ENCODE data around the gene SLC22A23. TPM values are rescaled to one million over a fixed set of nuclear protein-coding genes. Genes with fewer than 3 reads are reported as not detected.

The SLC22A23 gene
- polyA plus RNA-seq, 1 donor from 2014 or later: 0.35 TPM

GRCh38 chr6:3351105-3351676 is 105.7 kb downstream of the SLC22A23 start:
- peak overlapping the region in 2 of 3 donors; percentile 22 to 44 for H3K27ac Mint-ChIP-seq
- peaks cover 25 to 29% (median 25%) of the 10 kb centered on the region in 3 donors for H3K4me1 Mint-ChIP-seq
- no peaks in the 10 kb centered on the region for H3K36me3 Mint-ChIP-seq
- no peak overlapping the region for H3K4me3 Mint-ChIP-seq
- no peaks in the 10 kb centered on the region for H3K9me3 Mint-ChIP-seq
- peaks cover 21% of the 10 kb centered on the region for H3K27me3 Mint-ChIP-seq

- Mint-ChIP-seq H3K27me3 (peaks cover 21% of the 10 kb centered on the region), H3K27ac (no peak overlapping the region), H3K4me3 (no peak overlapping the region), H3K36me3 (no peaks in the 10 kb centered on the region), H3K4me1 (peaks cover 16 to 30% (median 19%) of the 10 kb centered on the region in 3 donors), H3K9me3 (no peaks in the 10 kb centered on the region)
Measured at GRCh38 chr6:3350252-3350796, 106.5 kb downstream of the SLC22A23 start.

GRCh38 chr6:3349388-3350251 is 107.2 kb downstream of the SLC22A23 start:
- H3K9me3 Mint-ChIP-seq: no peaks in the 10 kb centered on the region
- no peak overlapping the region for H3K4me3 Mint-ChIP-seq
- H3K27ac Mint-ChIP-seq: no peak overlapping the region
- no peaks in the 10 kb centered on the region for H3K36me3 Mint-ChIP-seq
- peaks cover 21% of the 10 kb centered on the region for H3K27me3 Mint-ChIP-seq
- H3K4me1 Mint-ChIP-seq: peaks cover 10 to 32% (median 17%) of the 10 kb centered on the region in 3 donors

GRCh38 chr6:3348821-3349220 is 108.0 kb downstream of the SLC22A23 start:
- Mint-ChIP-seq H3K9me3 (no peaks in the 10 kb centered on the region), H3K4me1 (peaks cover 12 to 30% (median 14%) of the 10 kb centered on the region in 3 donors), H3K27ac (no peak overlapping the region), H3K27me3 (peaks cover 18% of the 10 kb centered on the region), H3K36me3 (no peaks in the 10 kb centered on the region), H3K4me3 (no peak overlapping the region)

- H3K27ac Mint-ChIP-seq: no peak overlapping the region
- H3K9me3 Mint-ChIP-seq: no peaks in the 10 kb centered on the region
- peaks cover 5 to 21% (median 6%) of the 10 kb centered on the region in 3 donors for H3K4me1 Mint-ChIP-seq
- H3K27me3 Mint-ChIP-seq: peaks cover 18% of the 10 kb centered on the region
- no peaks in the 10 kb centered on the region for H3K36me3 Mint-ChIP-seq
- no peak overlapping the region for H3K4me3 Mint-ChIP-seq
Measured at GRCh38 chr6:3347826-3348225, 109.0 kb downstream of the SLC22A23 start.

GRCh38 chr6:3347247-3347646 is 109.6 kb downstream of the SLC22A23 start:
- Mint-ChIP-seq H3K4me3 (no peak overlapping the region), H3K27ac (no peak overlapping the region), H3K4me1 (peaks cover 4 to 15% (median 5%) of the 10 kb centered on the region in 3 donors), H3K9me3 (no peaks in the 10 kb centered on the region), H3K36me3 (peaks cover 1% of the 10 kb centered on the region), H3K27me3 (peaks cover 18% of the 10 kb centered on the region)

GRCh38 chr6:3346476-3346875 is 110.4 kb downstream of the SLC22A23 start:
- H3K4me3 Mint-ChIP-seq: no peak overlapping the region
- no peaks in the 10 kb centered on the region for H3K9me3 Mint-ChIP-seq
- peaks cover 1 to 14% (median 5%) of the 10 kb centered on the region in 3 donors for H3K4me1 Mint-ChIP-seq
- H3K36me3 Mint-ChIP-seq: peaks cover 1% of the 10 kb centered on the region
- H3K27me3 Mint-ChIP-seq: peaks cover 15% of the 10 kb centered on the region
- H3K27ac Mint-ChIP-seq: no peak overlapping the region

- H3K27me3 Mint-ChIP-seq: peaks cover 15% of the 10 kb centered on the region
- H3K27ac Mint-ChIP-seq: no peak overlapping the region
- H3K4me1 Mint-ChIP-seq: peaks cover 1 to 14% (median 5%) of the 10 kb centered on the region in 3 donors
- H3K36me3 Mint-ChIP-seq: peaks cover 1% of the 10 kb centered on the region
- H3K9me3 Mint-ChIP-seq: no peaks in the 10 kb centered on the region
- no peak overlapping the region for H3K4me3 Mint-ChIP-seq
Measured at GRCh38 chr6:3345836-3346235, 111.0 kb downstream of the SLC22A23 start.

- Mint-ChIP-seq H3K4me3 (no peak overlapping the region), H3K27me3 (peaks cover 13% of the 10 kb centered on the region), H3K4me1 (peaks cover 1 to 9% (median 5%) of the 10 kb centered on the region in 3 donors), H3K36me3 (peaks cover 1% of the 10 kb centered on the region), H3K27ac (no peak overlapping the region), H3K9me3 (no peaks in the 10 kb centered on the region)
Measured at GRCh38 chr6:3343089-3343883, 113.6 kb downstream of the SLC22A23 start.

- Mint-ChIP-seq H3K36me3 (peaks cover 2% of the 10 kb centered on the region), H3K27ac (no peak overlapping the region), H3K4me3 (no peak overlapping the region), H3K4me1 (peaks cover 6 to 17% (median 11%) of the 10 kb centered on the region in 3 donors), H3K27me3 (peaks cover 6% of the 10 kb centered on the region), H3K9me3 (peaks cover 0 to under 1% (median 0%) of the 10 kb centered on the region in 3 donors)
Measured at GRCh38 chr6:3341467-3341866, 115.4 kb downstream of the SLC22A23 start.

- H3K27me3 Mint-ChIP-seq: peaks cover 6% of the 10 kb centered on the region
- H3K36me3 Mint-ChIP-seq: peaks cover 5% of the 10 kb centered on the region
- peaks cover 0 to 3% (median 0%) of the 10 kb centered on the region in 3 donors for H3K9me3 Mint-ChIP-seq
- H3K4me1 Mint-ChIP-seq: peaks cover 6 to 14% (median 11%) of the 10 kb centered on the region in 3 donors
- H3K27ac Mint-ChIP-seq: no peak overlapping the region
- H3K4me3 Mint-ChIP-seq: no peak overlapping the region
Measured at GRCh38 chr6:3340894-3341293, 116.0 kb downstream of the SLC22A23 start.

GRCh38 chr6:3340358-3340802 is 116.5 kb downstream of the SLC22A23 start:
- peaks cover 6 to 11% (median 10%) of the 10 kb centered on the region in 3 donors for H3K4me1 Mint-ChIP-seq
- H3K36me3 Mint-ChIP-seq: peaks cover 5% of the 10 kb centered on the region
- H3K9me3 Mint-ChIP-seq: peaks cover 0 to 3% (median 0%) of the 10 kb centered on the region in 3 donors
- peaks cover 6% of the 10 kb centered on the region for H3K27me3 Mint-ChIP-seq
- no peak overlapping the region for H3K27ac Mint-ChIP-seq
- no peak overlapping the region for H3K4me3 Mint-ChIP-seq

GRCh38 chr6:3339811-3340210 is 117.0 kb downstream of the SLC22A23 start:
- Mint-ChIP-seq H3K4me3 (no peak overlapping the region), H3K4me1 (peaks cover 6 to 11% (median 8%) of the 10 kb centered on the region in 3 donors), H3K27ac (no peak overlapping the region), H3K9me3 (peaks cover 0 to 3% (median 0%) of the 10 kb centered on the region in 3 donors), H3K27me3 (peaks cover 6% of the 10 kb centered on the region), H3K36me3 (peaks cover 5% of the 10 kb centered on the region)

GRCh38 chr6:3337521-3338350 is 119.1 kb downstream of the SLC22A23 start:
- peaks cover 15% of the 10 kb centered on the region for H3K27me3 Mint-ChIP-seq
- peaks cover 0 to 3% (median 0%) of the 10 kb centered on the region in 3 donors for H3K9me3 Mint-ChIP-seq
- peak overlapping the region in 1 of 4 donors; percentile 60 for H3K4me3 Mint-ChIP-seq
- H3K4me1 Mint-ChIP-seq: peaks cover 6 to 10% (median 6%) of the 10 kb centered on the region in 3 donors
- H3K27ac Mint-ChIP-seq: no peak overlapping the region
- peaks cover 5% of the 10 kb centered on the region for H3K36me3 Mint-ChIP-seq
